Neural crest cell (in vitro differentiated cells): Measurements from ENCODE around the gene CENPM. TPM values are rescaled to one million over a fixed set of nuclear protein-coding genes. Genes with fewer than 3 reads are reported as not detected.

Experiments used
- DNase-seq: peaks from one replicate; pipeline ENCODE4 v3.0.0; 2021; ENCODE audit warnings: low read depth, mixed read lengths, low spot score
- H3K27ac Mint-ChIP-seq: one replicate; pipeline ENCODE4 v1.8.0; 2021; ENCODE audit warnings: mild to moderate bottlenecking, mixed read lengths; ENCODE audit not compliant: unreplicated experiment
- H3K27me3 Mint-ChIP-seq: 2 replicates; pipeline ENCODE4 v1.8.0; 2021; ENCODE audit warnings: low read depth, mild to moderate bottlenecking, mixed read lengths
- H3K36me3 Mint-ChIP-seq: 2 replicates; pipeline ENCODE4 v1.8.0; 2021; ENCODE audit warnings: low read depth, mild to moderate bottlenecking, mixed read lengths
- H3K4me1 Mint-ChIP-seq: 2 replicates; pipeline ENCODE4 v1.8.0; 2021; ENCODE audit warnings: mixed read lengths
- H3K4me3 Mint-ChIP-seq: one replicate; pipeline ENCODE4 v1.8.0; 2021; ENCODE audit warnings: mild to moderate bottlenecking, mixed read lengths
- H3K9me3 Mint-ChIP-seq: 2 replicates; pipeline ENCODE4 v1.8.0; 2021; ENCODE audit warnings: mixed read lengths
- total RNA-seq: library from RNA; stranded (reverse); gene quantifications from 2 replicates; pipeline ENCODE4 v1.2.1, GENCODE V29; 2021
- TF ChIP-seq, protein P1 (sequence below): fragments of 200-600 bp; sonication (generic); conservative IDR thresholded peaks from 2 replicates; pipeline ENCODE4 v1.5.0; 2021; ENCODE audit warnings: antibody characterized with exemption, mild to moderate bottlenecking

The CENPM gene
- total RNA-seq, 1 donor from 2014 or later = 48.9 TPM

- peaks cover 4% of the 10 kb centered on the region for H3K4me1 Mint-ChIP-seq
- DNase-seq = no peak
- TF ChIP-seq, protein P1, sequence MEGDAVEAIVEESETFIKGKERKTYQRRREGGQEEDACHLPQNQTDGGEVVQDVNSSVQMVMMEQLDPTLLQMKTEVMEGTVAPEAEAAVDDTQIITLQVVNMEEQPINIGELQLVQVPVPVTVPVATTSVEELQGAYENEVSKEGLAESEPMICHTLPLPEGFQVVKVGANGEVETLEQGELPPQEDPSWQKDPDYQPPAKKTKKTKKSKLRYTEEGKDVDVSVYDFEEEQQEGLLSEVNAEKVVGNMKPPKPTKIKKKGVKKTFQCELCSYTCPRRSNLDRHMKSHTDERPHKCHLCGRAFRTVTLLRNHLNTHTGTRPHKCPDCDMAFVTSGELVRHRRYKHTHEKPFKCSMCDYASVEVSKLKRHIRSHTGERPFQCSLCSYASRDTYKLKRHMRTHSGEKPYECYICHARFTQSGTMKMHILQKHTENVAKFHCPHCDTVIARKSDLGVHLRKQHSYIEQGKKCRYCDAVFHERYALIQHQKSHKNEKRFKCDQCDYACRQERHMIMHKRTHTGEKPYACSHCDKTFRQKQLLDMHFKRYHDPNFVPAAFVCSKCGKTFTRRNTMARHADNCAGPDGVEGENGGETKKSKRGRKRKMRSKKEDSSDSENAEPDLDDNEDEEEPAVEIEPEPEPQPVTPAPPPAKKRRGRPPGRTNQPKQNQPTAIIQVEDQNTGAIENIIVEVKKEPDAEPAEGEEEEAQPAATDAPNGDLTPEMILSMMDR = no peak
- peaks cover 7% of the 10 kb centered on the region for H3K36me3 Mint-ChIP-seq
- H3K4me3 Mint-ChIP-seq = peak overlapping the region; percentile 80
- H3K9me3 Mint-ChIP-seq = no peaks in the 10 kb centered on the region
- H3K27ac Mint-ChIP-seq = no peak overlapping the region
- H3K27me3 Mint-ChIP-seq = peaks cover 65% of the 10 kb centered on the region
Observed at GRCh38 chr22:41909310-41910049, 37.5 kb downstream of the CENPM start.

GRCh38 chr22:41908411-41909309 lies 38.3 kb downstream of the CENPM start:
- Mint-ChIP-seq H3K9me3 (no peaks in the 10 kb centered on the region), H3K4me3 (peak overlapping the region; percentile 80), H3K4me1 (peaks cover 4% of the 10 kb centered on the region), H3K27ac (no peak overlapping the region), H3K27me3 (peaks cover 65% of the 10 kb centered on the region), H3K36me3 (peaks cover 10% of the 10 kb centered on the region)
- TF ChIP-seq, protein P1 = no peak
- DNase-seq = no peak

DNA sequence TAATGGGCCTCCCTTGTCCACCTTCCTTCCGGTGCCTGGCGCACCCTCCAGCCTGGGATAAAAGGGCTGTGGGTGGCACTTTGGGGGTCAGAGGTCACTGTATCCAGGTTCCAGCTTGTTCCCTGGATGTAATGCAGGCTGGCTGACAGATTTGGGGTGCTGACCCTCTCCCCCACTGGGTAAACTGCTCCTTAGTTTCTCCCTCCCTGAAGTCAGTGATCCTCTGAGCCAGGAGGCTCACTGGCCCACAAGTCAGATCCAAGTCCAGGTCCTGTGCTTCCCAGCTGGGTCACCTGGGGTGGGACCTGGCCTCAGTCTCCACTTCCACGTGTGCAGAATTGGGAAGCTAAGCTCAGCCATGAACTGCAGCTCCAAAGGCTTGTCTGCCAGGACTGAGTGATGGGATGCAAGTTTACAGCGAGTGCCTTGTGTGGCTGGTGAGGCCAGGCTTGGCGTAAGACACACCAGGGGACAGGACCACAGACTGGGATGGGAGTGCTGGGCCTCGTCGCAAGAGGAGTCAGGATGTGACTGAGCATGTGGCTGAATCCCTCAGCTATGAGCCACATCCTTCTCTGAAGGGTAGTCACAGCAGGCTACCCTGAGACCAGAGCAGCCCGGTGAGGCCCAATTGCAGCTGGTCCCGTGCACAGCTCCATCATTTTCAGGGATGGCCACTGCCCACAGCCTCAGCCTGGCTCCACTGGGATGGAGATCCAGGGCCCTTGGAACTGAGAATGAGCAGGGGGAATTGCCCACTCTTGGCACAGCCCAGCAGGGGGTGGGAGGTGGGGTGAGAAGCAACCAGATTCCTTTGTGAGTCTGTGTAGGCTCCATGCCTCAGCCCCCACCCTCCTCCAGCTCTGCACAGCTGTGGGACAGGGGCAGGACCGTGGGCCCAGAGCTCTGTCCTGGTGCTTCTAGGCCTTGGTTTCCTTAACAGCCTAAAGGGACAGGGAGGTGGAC lies 39.2 kb downstream of the CENPM start:
- Mint-ChIP-seq H3K4me3 (peak overlapping the region; percentile 62), H3K27ac (no peak overlapping the region), H3K27me3 (peaks cover 56% of the 10 kb centered on the region), H3K4me1 (peaks cover 4% of the 10 kb centered on the region), H3K36me3 (peaks cover 10% of the 10 kb centered on the region), H3K9me3 (no peaks in the 10 kb centered on the region)
- DNase-seq = no peak
- TF ChIP-seq, protein P1 = no peak

DNA sequence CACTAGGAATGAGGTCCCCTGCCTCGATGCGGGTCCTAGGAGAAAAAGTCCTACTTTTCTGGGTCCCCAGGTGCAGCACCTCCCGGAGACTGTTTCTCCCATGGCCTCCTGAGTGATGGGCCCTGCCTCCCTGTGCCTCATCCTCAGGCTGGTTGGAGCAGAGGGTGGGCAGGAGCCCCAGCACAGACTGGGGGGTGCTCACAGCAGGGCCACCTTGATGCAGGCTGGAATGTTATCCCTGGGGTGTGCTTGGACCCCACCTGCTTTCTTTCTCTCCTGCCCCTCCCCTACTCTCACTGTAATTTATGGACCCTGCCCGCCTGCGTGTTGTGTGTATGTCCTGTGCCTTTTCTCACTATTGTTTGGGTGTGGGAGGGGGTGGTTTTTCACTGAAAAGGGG lies 40.1 kb downstream of the CENPM start:
- peaks cover 4% of the 10 kb centered on the region for H3K4me1 Mint-ChIP-seq
- H3K9me3 Mint-ChIP-seq = no peaks in the 10 kb centered on the region
- TF ChIP-seq, protein P1 = no peak
- H3K27ac Mint-ChIP-seq = no peak overlapping the region
- H3K27me3 Mint-ChIP-seq = peaks cover 47% of the 10 kb centered on the region
- H3K4me3 Mint-ChIP-seq = no peak overlapping the region
- H3K36me3 Mint-ChIP-seq = peaks cover 10% of the 10 kb centered on the region
- DNase-seq = no peak
